ENCODE data around the gene EIF3K.

- TF ChIP-seq REST (IDR thresholded peaks at IDR 0.05; ENCODE audit: insufficient read depth in 1 of 2, low read depth in 2 of 2, low read length in 2 of 2) = no peak
- 0 out of 2 replicates have a peak, but pooled peaks have one; percentile 26 for TF ChIP-seq POLR2AphosphoS5 (IDR thresholded peaks at IDR 0.05; ENCODE audit: low read depth, low read length)
These were observed 15.9 kb downstream of the EIF3K start for GRCh38 chr19:38634757-38635482.
